Suprapubic skin (tissue), 4 donors: ENCODE measurements around the gene COL17A1. TPM values are rescaled to one million over a fixed set of nuclear protein-coding genes. Genes with fewer than 3 reads are reported as not detected.

ENCODE experiments used
- DNase-seq, 2 donors: peaks; one replicate each; pipeline ENCODE4 v3.0.0-alpha.2; 2019; ENCODE audit warnings: low spot score in 2 of 2
- H3K27ac ChIP-seq: fragments of 200-600 bp; sonication (generic); one replicate; pipeline ENCODE4 v1.5.1; 2019
- H3K27me3 ChIP-seq: fragments of 200-600 bp; sonication (generic); one replicate; pipeline ENCODE4 v1.5.1; 2019
- H3K36me3 ChIP-seq: fragments of 200-600 bp; sonication (generic); one replicate; pipeline ENCODE4 v1.5.1; 2019
- H3K4me1 ChIP-seq: fragments of 200-600 bp; sonication (generic); one replicate; pipeline ENCODE4 v1.5.1; 2019
- H3K4me3 ChIP-seq: fragments of 200-600 bp; sonication (generic); one replicate; pipeline ENCODE4 v1.5.1; 2019; ENCODE audit warnings: mild to moderate bottlenecking
- H3K9me3 ChIP-seq: fragments of 200-600 bp; sonication (generic); one replicate; pipeline ENCODE4 v1.5.1; 2019
- EP300 ChIP-seq: sonication (generic); formaldehyde crosslinking; IDR thresholded peaks from one replicate; pipeline ENCODE4 v1.6.1; 2017; ENCODE audit warnings: antibody characterized with exemption
- POLR2A ChIP-seq, 2 donors: fragments of 450-650 bp; IDR thresholded peaks; one replicate each; pipeline ENCODE4 v1.6.1; 2017; ENCODE audit warnings: antibody characterized with exemption in 2 of 2, mild to moderate bottlenecking in 2 of 2, moderate library complexity in 2 of 2
- POLR2AphosphoS5 ChIP-seq, 3 donors: sonication (generic); formaldehyde crosslinking; IDR thresholded peaks; one replicate each; pipeline ENCODE4 v1.6.1; 2017; ENCODE audit warnings: antibody characterized with exemption in 3 of 3
- WGBS: methylation state at CpG from one replicate; pipeline ENCODE4 v1.1.5; 2018; 5-methylcytosine and 5-hydroxymethylcytosine counted together
- total RNA-seq, 4 donors: library from RNA; depleted of rRNA; stranded (reverse); fragments of >200 nt; gene quantifications; one replicate each; pipeline ENCODE4 v1.1.0, GENCODE V29; 2016
- TF ChIP-seq, protein P1 (sequence below), 2 donors: fragments of 200-600 bp in 1 of 2; fragments of 450-650 bp in 1 of 2; sonication (generic) in 1 of 2; IDR thresholded peaks; one replicate each; pipeline ENCODE4 v1.5.1; 2016 to 2019; ENCODE audit warnings: antibody characterized with exemption in 2 of 2, mild to moderate bottlenecking in 1 of 2, moderate library complexity in 1 of 2

COL17A1 gene
- total RNA-seq, 4 donors from 2014 or later: 926 to 1,768 (median 1,374) TPM

DNA sequence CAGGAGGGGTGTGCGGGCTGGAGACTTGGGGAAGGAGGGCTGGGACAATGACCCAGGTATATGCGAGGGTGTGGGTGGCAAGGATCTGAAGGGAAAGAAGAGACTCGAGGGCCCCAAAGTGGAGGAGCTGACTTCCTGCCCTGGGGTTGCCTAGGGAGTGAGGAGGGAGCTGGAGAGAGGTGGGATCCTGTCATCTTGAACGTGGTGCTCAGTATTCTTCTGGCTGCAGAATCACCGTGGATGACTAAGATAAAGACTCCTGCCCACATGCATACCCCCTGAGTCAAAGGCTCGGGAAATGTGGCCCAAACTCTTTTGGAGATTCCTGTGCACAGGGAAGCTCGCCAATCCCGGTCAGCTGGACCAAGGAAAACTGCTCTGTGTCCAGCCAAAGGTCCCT lies 31.2 kb downstream of the COL17A1 start:
- H3K27ac ChIP-seq: no peak overlapping the region

DNA sequence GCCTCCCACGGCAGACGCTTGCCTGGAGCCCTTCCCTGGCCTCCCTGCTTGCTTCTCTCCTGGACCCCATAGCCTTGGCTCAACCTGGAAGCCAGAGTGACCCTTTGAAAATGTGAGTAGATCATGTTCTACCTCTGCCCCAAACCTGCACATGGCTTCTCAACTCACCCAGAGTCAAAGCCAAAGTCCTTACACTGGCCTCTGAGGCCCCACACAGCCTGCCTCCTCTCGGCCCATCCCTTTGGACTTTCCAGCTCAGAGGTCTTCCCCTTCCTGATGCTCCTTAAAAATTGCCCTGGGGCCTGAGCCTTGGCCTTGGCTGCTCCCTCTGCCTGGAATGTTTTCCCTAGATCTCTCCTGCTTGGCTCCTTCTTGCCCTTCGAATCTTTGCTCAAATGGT lies 32.5 kb downstream of the COL17A1 start:
- Histone ChIP-seq H3K4me3 (no peak overlapping the region), H3K27ac (no peak overlapping the region), H3K9me3 (no peaks in the 10 kb centered on the region), H3K4me1 (peaks cover 5% of the 10 kb centered on the region), H3K27me3 (no peaks in the 10 kb centered on the region), H3K36me3 (peaks cover 12% of the 10 kb centered on the region)
- DNase-seq: no peak
- 74% methylated on average over 4 of the region's 4 CpGs for WGBS
- no peak for TF ChIP-seq POLR2AphosphoS5 (IDR thresholded peaks at IDR 0.05)
- no peak for TF ChIP-seq EP300
- no peak for TF ChIP-seq POLR2A (IDR thresholded peaks at IDR 0.05)
- TF ChIP-seq, protein P1, sequence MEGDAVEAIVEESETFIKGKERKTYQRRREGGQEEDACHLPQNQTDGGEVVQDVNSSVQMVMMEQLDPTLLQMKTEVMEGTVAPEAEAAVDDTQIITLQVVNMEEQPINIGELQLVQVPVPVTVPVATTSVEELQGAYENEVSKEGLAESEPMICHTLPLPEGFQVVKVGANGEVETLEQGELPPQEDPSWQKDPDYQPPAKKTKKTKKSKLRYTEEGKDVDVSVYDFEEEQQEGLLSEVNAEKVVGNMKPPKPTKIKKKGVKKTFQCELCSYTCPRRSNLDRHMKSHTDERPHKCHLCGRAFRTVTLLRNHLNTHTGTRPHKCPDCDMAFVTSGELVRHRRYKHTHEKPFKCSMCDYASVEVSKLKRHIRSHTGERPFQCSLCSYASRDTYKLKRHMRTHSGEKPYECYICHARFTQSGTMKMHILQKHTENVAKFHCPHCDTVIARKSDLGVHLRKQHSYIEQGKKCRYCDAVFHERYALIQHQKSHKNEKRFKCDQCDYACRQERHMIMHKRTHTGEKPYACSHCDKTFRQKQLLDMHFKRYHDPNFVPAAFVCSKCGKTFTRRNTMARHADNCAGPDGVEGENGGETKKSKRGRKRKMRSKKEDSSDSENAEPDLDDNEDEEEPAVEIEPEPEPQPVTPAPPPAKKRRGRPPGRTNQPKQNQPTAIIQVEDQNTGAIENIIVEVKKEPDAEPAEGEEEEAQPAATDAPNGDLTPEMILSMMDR (IDR thresholded peaks at IDR 0.05): no peak

More for the DNA sequence above, 31.2 kb downstream of the COL17A1 start:
- no peak for TF ChIP-seq EP300
- TF ChIP-seq POLR2AphosphoS5 (IDR thresholded peaks at IDR 0.05): no peak
- no peak for TF ChIP-seq POLR2A (IDR thresholded peaks at IDR 0.05)
- TF ChIP-seq, protein P1 (IDR thresholded peaks at IDR 0.05): no peak
- Histone ChIP-seq H3K9me3 (no peaks in the 10 kb centered on the region), H3K4me3 (no peak overlapping the region), H3K4me1 (no peaks in the 10 kb centered on the region), H3K27me3 (no peaks in the 10 kb centered on the region), H3K36me3 (peaks cover 6% of the 10 kb centered on the region)
- WGBS: 70% methylated on average over 8 of the region's 8 CpGs
- DNase-seq: no peak

DNA sequence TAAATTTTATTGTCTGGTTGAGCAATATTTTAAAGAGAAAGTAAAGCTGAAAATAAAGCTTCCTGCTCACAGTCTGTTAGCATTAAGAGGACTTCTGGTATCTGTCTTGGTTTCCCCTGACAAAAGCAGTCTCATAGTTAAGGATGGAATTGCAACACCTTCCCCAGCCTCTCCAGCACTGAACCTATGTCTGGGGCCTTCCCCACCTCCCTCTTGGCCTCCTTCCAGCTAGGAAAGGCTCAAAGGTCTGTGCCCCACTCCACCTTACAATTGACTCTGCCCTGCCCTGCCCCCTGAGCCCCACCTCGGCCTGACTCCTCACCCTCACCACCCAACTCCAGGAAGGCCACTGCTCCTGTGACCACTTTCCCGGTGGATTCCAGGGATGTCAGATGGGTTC lies 33.2 kb downstream of the COL17A1 start:
- H3K27me3 ChIP-seq: no peaks in the 10 kb centered on the region
- WGBS: 76% methylated on average over 2 of the region's 2 CpGs
- TF ChIP-seq POLR2AphosphoS5 (IDR thresholded peaks at IDR 0.05): no peak
- no peak for TF ChIP-seq POLR2A (IDR thresholded peaks at IDR 0.05)
- TF ChIP-seq, protein P1 (IDR thresholded peaks at IDR 0.05): no peak
- TF ChIP-seq EP300: no peak
- no peak overlapping the region for H3K27ac ChIP-seq
- H3K4me3 ChIP-seq: no peak overlapping the region
- H3K36me3 ChIP-seq: peaks cover 15% of the 10 kb centered on the region
- H3K4me1 ChIP-seq: peaks cover 5% of the 10 kb centered on the region
- no peaks in the 10 kb centered on the region for H3K9me3 ChIP-seq
- DNase-seq: no peak

DNA sequence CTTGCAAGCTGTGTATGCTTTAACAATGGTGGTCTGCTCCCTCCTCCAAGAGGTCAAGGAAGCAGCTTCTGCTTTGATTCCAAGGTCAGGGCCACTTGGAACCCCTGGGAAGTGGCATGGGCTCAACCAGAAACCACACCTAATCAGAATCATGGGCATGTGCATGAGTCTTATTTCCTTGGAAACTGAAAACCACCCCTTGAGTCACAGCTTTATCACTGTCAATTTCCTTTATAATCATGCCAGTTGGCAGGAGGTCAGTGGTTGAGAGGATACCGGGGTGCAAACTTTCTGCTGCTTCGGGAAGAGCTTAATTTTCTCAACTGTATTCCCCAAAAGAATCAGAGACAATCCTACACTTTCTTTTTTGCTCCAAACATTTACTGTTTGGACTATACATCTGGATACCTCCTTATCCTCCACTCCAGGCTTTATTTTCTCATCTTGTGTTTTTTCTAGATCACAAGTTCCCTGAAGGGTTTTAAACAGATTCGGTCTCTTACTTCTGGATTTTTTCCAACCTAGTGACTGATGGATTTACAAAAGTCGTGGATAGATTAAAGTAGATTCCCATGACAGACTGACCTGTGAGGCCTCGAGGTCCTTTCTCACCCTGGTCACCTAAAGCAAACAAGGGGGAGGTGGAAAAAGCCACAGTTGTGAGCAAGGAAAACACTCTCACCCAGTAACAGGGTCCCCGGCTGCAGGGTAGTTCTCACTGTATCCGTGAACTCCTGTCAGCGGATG lies 36.0 kb downstream of the COL17A1 start:
- H3K27ac ChIP-seq: no peak overlapping the region
- H3K4me1 ChIP-seq: peaks cover 5% of the 10 kb centered on the region
- 46% methylated on average over 8 of the region's 8 CpGs for WGBS
- no peak for DNase-seq
- H3K4me3 ChIP-seq: no peak overlapping the region
- TF ChIP-seq POLR2AphosphoS5 (IDR thresholded peaks at IDR 0.05) (no peak), EP300 (no peak), POLR2A (IDR thresholded peaks at IDR 0.05) (no peak)
- TF ChIP-seq, protein P1 (IDR thresholded peaks at IDR 0.05): no peak
- H3K27me3 ChIP-seq: no peaks in the 10 kb centered on the region
- H3K9me3 ChIP-seq: no peaks in the 10 kb centered on the region
- peaks cover 18% of the 10 kb centered on the region for H3K36me3 ChIP-seq

DNA sequence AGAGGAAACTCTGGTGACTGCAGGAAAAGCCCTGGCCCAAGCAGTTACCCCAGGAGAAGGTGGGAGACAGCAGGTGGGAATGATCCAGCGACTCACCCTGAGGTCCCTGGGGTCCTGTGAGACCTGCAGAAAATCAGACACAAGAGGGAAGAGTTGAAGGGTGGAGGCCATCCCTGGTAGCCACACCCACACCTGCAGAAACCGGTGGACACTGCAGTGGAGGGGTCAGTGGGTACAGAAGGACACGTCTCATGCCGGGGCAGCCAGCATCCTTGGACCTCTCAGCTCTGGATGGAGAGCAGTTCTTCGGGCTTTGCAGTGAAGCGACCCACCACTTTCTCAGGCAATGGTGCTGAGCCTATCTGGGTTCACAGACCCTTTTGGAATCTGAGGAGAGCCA lies 39.0 kb downstream of the COL17A1 start:
- peaks cover 5% of the 10 kb centered on the region for H3K4me1 ChIP-seq
- peaks cover 18% of the 10 kb centered on the region for H3K36me3 ChIP-seq
- DNase-seq: no peak
- H3K27me3 ChIP-seq: no peaks in the 10 kb centered on the region
- TF ChIP-seq POLR2A (IDR thresholded peaks at IDR 0.05) (no peak), POLR2AphosphoS5 (IDR thresholded peaks at IDR 0.05) (no peak), EP300 (no peak)
- TF ChIP-seq, protein P1 (IDR thresholded peaks at IDR 0.05): no peak
- no peak overlapping the region for H3K27ac ChIP-seq
- no peak overlapping the region for H3K4me3 ChIP-seq
- H3K9me3 ChIP-seq: no peaks in the 10 kb centered on the region
- 74% methylated on average over 4 of the region's 6 CpGs for WGBS
